GM18507 (cell line): ENCODE results near the gene CCSER1.
"Not testable (repeated sequence)": the region's sequence is repeated elsewhere in the genome, so short reads cannot be mapped to it uniquely, and the experiment has no call there.

Experiments
- DNase-seq: peaks from one replicate; pipeline ENCODE4 v3.0.0; 2011; ENCODE audit warnings: low read depth; ENCODE audit not compliant: insufficient read length; ENCODE audit errors: extremely low spot score
- FAIRE-seq: peaks from 2 replicates; lab custom pipeline; 2011; peaks lifted over from hg19 to GRCh38; lab: Jason Lieb, UNC

Gene CCSER1

DNA sequence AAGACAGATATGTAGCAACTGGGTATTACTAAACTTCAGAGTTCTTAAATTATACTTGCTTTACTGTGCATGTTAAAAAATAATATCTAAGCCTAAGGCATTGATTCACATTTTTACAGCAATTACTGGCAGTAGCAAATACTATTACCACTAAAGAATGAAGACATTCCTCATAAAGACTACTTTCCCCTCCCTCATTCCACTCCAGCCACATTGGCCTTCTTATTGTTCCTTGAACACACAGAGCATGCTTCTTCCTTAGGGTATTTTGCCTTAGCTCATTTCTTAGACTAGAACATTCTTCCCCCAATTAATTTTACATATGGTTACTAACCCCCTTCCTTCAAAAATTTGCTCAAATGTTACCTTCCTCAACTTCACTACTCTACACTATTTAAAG, 717.0 kb downstream of the CCSER1 start:
- FAIRE-seq (no peak), DNase-seq (no peak)

DNA sequence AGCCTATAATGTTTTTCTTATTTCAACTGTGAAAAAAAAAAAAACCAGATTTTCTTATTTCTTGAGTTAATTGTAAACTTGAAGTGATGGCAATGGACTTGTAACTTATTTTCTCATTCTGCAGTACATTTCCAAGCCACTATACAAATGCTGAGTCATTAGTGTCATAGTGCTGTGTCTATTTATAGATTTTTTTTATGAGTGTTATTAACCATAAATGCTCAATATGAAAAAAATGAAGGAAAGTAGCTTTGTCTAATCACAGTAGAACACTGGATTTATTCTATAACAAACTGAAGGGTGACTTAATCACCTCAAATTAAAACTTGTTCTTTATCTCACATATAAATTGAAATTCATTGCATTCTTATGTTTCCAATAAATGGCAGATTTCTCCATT, 718.6 kb downstream of the CCSER1 start:
- no peak for FAIRE-seq
- no peak for DNase-seq

DNA sequence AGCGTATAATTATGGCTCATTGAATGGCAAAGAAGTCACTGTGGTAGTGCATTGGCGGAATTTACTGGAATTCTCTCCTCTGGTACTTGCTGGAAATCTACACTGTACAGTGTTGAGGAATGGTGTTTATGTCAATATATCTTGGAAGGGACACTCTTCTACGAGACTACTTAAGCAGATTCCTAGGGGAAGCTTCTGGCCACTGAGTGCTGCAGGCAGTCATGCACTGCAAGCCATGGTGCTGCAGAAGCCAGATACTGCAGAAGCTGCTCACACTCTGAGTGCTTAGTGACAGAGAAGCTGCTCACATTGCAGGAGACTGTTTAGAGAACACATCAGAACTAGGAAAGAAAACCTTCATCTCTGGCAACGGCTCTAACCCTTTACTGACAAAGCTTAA, 725.0 kb downstream of the CCSER1 start:
- DNase-seq: no peak
- no peak for FAIRE-seq

DNA sequence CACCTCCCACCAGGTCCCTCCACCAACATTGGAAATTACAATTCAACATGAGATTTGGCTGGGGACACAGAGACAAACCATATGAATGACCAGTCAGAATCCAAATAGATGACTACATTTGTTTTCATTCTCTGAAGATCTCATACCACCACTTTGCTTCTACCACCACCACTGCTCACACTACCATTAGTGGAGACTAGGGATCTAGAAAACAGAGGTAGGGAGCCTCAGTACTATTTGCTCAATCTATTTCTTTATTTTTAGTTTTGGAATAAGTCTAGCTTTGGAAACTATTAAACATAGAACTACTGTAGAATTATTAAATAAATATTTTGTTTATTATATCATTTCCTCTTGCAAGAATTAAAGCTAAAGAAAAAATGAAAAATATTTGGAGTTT, 727.9 kb downstream of the CCSER1 start:
- no peak for FAIRE-seq

DNA sequence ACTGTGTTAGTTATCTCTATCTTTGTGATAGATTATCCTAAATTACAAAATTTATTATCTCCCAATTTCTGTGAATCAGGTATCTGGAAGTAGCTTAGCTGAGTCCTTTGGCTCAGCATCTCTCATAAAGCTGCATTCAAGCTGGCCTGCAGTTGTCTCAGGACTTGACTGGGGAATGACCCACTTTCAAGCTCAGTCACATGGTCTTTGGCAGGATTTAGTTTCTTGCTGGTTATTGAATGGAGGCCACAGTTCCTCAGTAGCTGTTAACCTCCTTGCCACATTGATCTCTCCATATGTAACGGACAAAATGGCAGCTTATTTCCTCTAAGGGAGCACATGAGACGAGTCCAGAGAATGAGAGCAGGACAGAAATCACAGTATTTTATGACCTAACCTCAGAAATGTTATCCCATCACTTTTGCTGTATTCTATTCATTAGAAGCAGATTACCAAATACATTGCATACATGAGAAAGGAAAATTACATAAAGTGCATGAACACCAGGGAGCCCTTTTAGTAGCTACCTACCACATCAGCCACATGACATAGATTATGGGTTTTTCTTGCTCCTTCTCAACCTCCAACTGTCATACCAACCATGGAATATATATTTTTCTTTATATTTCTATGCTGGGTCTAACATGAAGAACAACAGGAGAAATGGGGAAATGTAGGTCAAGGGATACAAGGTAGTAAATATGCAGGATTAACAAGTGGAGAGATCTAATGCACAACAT, 730.1 kb downstream of the CCSER1 start:
- no peak for FAIRE-seq
- DNase-seq: no peak

More for the DNA sequence above, 727.9 kb downstream of the CCSER1 start:
- DNase-seq: no peak

DNA sequence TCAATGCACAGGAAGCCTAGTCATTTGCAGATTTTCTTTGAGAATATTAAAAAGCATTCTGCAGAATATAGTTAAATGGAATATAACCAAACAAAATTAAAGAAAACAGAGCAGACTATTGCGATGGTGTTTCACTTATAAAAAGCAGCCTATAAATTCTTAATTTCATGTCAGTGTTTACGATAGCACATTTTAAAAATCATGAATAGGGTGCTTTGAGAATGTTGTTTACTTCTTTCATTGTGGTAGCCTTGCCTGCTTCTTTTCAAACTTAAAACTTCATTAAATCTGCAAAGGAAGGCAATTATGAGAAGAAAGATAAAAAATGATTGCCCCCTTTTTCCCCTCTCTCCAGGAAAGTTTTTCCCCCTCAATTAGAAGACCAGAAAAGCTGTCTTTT, 748.6 kb downstream of the CCSER1 start:
- FAIRE-seq: no peak
- no peak for DNase-seq

DNA sequence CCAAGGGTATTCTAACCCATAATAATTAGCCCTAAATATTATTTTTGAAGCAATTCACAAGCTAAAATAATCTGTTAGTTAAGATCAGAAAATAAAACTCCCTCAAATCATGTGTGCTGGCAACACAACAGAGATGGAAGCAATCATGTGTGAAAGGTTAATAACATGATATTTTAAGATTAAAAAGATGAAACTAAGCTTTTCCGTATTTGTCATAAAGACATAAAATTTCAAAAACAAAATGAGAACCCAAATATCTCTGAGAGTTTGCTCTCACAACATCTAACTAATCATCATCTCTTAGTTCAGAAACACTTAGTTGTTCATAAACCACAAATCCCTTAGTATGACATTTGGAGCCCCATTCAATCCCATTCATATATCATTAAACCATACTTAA, 749.1 kb downstream of the CCSER1 start:
- DNase-seq (no peak), FAIRE-seq (no peak)

DNA sequence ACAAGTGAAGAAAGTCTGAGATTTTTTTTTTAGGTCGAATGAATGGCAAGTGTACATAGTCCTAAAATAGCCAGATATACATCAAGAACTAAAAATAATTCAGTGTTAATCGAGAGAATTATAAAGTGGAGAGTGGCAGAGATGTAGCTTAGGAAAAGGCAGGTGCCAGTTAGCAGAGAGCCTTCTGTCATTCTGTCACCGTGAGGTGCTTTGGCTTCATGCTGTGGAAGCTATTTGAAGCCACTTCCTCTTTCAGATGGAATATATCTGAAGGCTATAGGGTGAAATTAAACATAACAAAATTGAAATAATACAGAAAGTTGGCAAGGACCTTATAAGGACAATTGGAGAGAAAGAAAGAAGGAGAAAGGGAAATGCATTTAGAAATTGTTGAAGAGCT, 756.3 kb downstream of the CCSER1 start:
- DNase-seq (no peak), FAIRE-seq (no peak)

DNA sequence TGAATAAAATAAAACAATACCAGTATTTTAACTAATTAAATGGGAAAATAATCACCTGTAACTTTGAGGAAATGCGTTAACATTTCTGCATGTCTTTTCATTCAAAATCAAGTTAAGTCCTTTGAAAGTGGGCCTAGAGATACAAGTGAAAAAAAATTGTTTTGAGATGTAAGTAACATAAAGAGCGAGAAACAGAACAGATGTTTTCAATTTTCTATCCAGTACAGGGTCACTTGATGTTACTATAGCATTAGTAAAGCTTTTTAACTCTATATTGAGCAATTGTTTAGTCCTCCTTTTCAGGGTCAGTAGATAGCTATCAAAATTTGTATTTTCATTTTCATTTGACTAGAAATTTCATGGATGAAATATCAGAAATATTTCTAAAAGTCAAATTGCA, 761.4 kb downstream of the CCSER1 start:
- DNase-seq (no peak), FAIRE-seq (no peak)

DNA sequence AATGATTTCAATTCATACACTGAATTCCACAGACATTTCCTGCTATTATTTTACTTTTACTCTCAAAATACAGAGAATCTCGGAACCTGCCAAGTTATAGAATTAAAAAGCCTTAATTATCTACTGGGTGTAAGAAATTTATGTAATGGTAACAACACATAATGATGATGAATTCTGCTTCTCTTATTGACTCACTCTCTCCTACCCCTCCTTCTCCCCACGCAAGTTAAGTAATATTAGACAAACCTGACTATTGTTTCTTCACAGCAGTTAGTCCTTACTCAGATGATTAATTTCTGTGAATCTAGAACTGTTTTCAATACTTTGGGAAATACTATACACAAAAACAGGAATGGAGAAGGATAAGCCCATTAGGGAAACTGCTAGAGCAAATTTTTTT, 762.0 kb downstream of the CCSER1 start:
- FAIRE-seq (no peak), DNase-seq (no peak)

DNA sequence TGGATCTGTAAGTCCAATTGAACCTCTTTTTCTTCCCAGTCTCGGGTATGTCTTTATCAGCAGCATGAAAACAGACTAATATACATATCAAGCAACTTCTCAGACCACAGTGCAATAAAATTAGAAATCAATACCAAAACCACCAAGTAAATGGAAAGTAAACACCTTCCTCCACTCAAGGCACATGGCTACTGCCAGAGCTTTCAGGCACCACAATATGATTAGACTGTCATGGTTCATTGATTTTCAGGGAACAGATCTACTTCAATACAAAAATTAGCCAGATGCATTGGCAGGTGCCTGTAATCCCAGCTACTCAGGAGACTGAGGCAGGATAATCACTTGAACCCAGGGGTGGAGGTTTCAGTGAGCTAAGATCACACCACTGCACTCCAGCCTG, 776.2 kb downstream of the CCSER1 start:
- not testable (repeated sequence) for FAIRE-seq, DNase-seq

DNA sequence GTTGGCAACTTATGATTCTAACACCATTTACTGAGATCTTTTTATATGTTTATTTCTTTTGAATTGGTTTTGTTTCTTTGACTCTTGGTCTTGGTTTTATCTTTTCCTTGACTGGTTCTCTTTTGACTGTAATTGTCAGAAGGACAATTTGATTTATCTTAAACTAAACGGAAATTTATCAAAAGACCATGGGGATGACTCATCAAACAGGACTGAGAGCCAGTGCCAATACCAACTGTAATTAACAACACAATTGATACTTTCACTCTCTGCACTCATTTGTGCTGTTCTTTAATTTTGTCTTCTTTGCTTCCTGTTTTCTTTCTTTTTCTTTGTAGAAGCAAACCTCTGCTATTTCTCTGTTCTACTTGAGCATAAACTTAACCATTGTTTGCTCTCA, 776.8 kb downstream of the CCSER1 start:
- no peak for DNase-seq
- FAIRE-seq: no peak

DNA sequence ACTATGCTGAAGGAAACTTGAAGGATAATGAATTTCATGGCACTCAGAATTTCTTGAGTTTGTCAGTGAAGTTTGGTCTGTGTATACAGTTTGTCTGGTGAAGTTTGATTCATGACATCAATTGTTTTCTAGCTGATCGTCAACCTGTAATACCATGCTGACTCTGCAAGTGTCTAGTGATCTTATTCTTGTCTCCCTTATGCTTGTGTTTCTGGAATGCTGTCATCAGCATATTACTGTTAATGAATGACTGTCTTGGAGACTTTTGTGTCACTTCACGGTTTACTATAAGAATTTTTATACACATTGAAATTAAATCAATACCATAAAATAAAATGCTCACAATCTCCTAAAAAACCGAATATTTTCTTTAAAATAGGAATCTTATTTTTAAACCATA, 779.0 kb downstream of the CCSER1 start:
- FAIRE-seq: no peak
- no peak for DNase-seq

DNA sequence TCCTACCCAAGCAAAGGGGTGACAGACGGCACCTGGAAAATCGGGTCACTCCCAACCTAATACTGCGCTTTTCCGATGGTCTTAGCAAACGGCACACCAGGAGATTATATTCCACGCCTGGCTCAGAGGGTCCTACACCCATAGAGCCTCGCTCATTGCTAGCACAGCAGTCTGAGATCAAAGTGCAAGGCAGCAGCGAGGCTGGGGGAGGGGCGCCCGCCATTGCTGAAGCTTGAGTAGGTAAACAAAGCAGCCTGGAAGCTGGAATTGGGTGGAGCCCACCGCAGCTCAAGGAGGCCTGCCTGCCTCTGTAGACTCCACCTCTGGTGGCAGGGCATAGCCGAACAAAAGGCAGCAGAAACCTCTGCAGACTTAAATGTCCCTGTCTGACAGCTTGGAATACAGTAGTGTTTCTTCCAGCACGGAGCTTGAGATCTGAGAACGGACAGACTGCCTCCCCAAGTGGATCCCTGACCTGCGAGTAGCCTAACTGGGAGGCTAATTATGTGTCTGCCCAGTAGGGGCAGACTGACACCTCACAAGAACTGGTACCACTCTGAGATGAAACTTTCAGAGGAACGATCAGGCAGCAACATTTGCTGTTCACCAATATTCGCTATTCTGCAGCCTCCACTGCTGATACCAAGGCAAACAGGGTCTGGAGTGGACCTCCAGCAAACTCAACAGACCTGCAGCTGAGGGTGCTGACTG, 784.7 kb downstream of the CCSER1 start:
- not testable (repeated sequence) for FAIRE-seq, DNase-seq

DNA sequence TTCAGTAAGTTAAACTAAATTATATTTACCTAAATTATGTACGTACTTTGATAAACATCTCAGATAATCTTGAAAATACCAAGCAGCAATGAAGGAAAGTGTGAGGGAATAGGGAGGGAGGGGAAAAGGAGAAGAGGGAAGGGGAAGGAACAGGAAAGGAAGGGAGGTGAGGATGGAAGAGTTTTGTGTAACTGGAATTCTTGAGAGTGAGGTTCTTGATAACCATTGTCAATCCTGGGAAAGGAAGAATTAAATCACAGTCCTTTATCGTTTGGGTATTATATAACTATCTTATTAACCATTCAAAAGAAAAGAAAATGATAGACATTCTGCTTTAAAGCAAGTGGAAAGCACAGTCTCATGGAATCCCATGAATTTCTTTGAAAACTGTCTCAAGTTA, 795.0 kb downstream of the CCSER1 start:
- no peak for FAIRE-seq
- DNase-seq: no peak

DNA sequence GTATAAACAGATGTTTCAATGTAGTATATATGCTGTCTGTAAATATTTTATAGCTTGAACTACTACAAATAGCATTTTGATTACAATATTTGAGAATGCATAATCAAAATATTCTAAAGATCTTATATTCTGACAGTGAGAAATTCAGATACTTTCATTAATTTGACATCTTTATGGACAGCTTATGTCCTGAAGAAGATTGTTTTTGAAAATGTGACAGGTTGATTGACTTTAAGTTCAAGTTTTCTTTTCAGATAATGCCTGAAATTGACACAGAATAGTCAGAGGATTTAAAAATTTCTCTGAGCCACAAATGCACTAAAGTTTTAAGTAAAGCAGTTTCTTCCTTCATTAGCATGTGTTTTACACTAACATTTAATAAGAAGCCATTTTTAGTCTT, 799.8 kb downstream of the CCSER1 start:
- FAIRE-seq: no peak
- no peak for DNase-seq

DNA sequence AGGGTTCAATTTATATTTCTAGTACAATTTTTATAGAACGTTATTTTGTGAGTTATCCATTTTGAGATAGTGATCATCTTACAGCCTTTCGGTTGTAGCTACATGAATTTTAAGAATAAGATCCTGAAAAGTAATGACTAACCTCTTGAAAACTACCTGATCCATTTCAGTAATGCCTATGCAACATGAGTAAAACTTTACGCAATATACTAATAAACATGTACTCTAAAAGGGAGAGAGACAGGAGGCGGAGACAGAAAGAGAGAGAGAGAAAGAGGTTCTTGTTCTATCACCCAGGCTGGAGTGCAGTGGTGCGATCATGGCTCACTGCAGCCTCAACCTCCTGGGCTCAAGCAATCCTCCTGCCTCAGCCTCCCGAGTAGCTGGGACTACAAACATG, 816.1 kb downstream of the CCSER1 start:
- FAIRE-seq (no peak), DNase-seq (no peak)

DNA sequence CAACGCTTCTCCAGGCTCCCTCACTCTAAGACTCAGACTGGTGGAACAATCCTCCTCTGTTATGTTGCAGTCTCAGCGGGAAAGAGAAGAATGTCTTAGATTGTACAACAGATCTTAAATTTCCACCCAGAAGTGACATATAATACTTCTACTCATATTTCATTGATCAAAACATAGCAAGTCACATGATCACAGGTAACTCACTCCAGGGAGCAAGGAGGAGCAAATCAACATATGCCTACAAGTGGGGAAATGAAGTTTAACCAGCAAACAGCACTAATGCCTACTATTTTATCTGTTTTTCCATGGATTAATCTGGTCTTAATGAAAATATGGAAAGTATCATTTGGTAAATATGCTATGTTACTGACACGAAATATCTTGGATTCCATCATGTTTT, 819.8 kb downstream of the CCSER1 start:
- FAIRE-seq: no peak
- DNase-seq: no peak

DNA sequence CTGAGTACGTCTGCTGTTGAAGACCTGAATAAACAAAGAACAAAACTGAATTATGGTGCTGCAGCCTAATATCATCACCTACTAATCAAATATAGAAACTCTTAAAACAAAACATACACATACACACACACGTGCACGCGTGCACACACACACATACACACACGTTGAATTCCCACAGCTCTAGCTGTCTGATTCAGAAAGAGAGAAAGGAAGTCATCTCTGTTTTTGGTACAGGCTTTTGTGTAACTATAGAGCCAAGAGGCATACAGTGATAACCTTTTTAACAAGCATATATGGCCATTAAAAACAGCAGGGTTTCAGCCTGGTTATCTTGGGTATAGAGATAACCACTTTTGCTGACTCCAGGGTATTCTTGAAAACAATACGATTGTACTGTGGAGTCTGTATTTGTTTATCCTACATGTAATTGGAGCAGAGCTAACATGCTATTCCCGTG, 823.2 kb downstream of the CCSER1 start:
- DNase-seq: no peak
- no peak for FAIRE-seq

DNA sequence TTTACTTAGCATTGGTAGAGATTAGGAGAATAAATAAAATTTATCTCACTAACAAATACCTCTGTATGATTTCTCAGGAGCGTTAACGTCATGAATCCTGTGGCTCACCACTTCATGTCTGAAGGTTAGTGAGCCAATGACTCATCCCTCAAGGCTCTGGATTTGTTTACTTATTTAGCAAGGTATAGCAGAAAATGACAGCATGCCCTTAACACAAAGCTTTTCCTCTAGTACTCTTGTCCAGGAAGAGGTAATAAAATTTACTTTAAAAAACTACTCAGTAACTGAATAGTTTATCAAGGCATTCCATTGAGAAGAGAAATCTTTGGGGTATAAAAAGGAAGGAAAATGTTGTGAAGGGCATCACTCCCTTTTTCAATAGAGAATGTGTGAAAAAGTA, 823.8 kb downstream of the CCSER1 start:
- no peak for DNase-seq
- no peak for FAIRE-seq

DNA sequence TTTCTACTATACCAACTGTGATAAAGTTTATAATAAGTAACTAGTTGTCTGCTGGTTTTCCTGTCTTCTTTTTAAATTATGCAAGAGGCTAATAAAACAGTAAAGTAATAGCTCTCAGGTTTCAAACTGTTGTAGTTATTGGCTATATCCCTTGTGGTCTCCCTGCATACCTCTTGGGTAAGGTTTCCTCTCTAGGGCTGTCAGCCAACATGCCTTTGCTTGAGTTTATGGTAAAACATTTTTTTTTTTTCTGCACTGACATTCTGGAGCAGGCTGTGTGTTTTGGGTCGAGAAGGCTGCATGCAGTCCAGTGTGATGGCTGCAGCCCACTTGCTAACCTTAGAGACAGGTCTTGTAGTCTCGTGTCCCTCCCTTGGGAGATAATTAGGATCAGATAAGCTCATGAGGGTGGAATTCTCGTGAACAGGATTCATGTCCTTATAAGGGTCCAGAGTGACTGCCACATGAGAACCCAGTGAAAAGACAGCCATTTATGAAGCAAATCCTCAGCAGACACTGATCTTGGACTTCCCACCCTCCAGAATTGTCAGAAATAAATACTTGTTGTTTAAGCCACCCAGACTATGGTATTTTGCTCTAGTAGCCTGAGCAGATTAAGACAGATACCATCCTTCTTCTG, 831.2 kb downstream of the CCSER1 start:
- no peak for FAIRE-seq
- DNase-seq: no peak
